ENCODE data around the gene TMIGD1.

TMIGD1 gene

DNA sequence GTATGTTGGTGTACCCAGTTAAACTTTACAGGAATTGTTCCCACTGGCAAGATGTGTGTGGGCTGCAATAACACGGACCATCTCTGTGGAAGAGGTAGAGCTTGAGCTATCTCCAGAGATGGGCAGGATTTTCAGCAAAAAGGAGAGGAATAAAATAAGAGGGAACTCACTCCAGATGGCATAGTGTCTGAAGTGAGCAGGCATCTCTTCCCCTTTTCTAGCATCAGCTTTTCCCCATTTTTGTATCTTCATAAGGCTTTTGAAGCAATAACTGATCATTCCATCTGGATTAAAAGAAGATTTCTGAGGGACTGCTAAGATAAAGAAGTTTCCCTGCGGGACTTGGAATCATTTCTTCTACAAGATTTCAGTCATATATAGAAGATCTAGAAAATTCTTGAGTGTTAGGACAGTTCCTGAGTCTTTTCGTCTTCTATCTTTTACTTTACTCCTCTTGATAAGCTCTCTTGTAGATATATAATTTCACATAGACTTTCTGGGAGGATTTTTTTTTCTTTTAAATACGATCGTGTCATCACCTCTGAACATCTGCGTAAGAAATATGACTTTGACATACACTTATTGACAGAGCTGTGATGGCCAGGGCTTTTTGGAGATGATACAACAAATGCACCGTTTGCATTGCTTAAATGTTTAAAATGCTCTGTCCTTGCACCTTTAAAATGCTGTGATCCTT, 46.9 kb upstream of the TMIGD1 start:
- peak in 1 of 2 experiments; percentile 23 for DNase-seq (ENCODE audit: low read depth in 1 of 2, low spot score in 1 of 2)
- peak; percentile 92 for TF ChIP-seq SPI1 (IDR thresholded peaks at IDR 0.05; ENCODE audit: borderline replicate concordance, low read depth)
- TF ChIP-seq, protein P1, sequence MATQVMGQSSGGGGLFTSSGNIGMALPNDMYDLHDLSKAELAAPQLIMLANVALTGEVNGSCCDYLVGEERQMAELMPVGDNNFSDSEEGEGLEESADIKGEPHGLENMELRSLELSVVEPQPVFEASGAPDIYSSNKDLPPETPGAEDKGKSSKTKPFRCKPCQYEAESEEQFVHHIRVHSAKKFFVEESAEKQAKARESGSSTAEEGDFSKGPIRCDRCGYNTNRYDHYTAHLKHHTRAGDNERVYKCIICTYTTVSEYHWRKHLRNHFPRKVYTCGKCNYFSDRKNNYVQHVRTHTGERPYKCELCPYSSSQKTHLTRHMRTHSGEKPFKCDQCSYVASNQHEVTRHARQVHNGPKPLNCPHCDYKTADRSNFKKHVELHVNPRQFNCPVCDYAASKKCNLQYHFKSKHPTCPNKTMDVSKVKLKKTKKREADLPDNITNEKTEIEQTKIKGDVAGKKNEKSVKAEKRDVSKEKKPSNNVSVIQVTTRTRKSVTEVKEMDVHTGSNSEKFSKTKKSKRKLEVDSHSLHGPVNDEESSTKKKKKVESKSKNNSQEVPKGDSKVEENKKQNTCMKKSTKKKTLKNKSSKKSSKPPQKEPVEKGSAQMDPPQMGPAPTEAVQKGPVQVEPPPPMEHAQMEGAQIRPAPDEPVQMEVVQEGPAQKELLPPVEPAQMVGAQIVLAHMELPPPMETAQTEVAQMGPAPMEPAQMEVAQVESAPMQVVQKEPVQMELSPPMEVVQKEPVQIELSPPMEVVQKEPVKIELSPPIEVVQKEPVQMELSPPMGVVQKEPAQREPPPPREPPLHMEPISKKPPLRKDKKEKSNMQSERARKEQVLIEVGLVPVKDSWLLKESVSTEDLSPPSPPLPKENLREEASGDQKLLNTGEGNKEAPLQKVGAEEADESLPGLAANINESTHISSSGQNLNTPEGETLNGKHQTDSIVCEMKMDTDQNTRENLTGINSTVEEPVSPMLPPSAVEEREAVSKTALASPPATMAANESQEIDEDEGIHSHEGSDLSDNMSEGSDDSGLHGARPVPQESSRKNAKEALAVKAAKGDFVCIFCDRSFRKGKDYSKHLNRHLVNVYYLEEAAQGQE (IDR thresholded peaks at IDR 0.05; ENCODE audit: insufficient replicate concordance, low read depth), result no peak
- Histone ChIP-seq H3K27me3 (ENCODE audit: insufficient read depth, poor library complexity, severe bottlenecking) (no peaks in the 10 kb centered on the region), H3K4me3 (replicated peaks; ENCODE audit: insufficient read depth, low read length) (peak overlapping the region; percentile 74), H3K27ac (replicated peaks) (peak overlapping the region; percentile 8; the same call in 1 of the 2 replicates)

DNA sequence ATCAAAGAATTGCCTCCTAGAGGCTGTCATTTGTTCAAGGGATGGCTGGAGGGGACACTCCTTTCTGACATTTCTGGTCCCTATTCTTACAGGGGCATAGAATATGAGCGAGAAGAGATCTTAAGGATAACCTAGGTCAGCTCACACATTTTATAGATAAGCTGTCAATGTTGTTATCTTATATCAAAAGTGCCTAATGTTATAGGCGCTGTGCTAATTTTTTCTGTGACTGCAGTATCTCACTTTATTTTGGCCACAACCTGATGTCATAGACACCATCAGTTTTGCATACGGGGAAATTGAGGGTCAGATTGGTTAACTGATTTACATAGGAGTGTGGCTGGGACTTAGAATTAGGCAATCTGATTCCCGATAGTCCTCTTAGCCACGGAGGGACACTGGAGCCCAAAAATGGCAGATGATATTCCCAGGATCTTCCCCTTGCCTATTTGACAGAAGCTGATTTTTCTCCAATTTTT, 46.1 kb upstream of the TMIGD1 start:
- TF ChIP-seq, protein P1 (IDR thresholded peaks at IDR 0.05; ENCODE audit: insufficient replicate concordance, low read depth), result no peak
- no peak for TF ChIP-seq GABPA (IDR thresholded peaks at IDR 0.05; ENCODE audit: low read depth)
- Histone ChIP-seq H3K27me3 (ENCODE audit: insufficient read depth, poor library complexity, severe bottlenecking) (no peaks in the 10 kb centered on the region), H3K4me3 (replicated peaks; ENCODE audit: insufficient read depth, low read length) (peak overlapping the region; percentile 74), H3K27ac (replicated peaks) (peak overlapping the region; percentile 81)
- no peak for DNase-seq (ENCODE audit: low read depth in 1 of 2, low spot score in 1 of 2)

DNA sequence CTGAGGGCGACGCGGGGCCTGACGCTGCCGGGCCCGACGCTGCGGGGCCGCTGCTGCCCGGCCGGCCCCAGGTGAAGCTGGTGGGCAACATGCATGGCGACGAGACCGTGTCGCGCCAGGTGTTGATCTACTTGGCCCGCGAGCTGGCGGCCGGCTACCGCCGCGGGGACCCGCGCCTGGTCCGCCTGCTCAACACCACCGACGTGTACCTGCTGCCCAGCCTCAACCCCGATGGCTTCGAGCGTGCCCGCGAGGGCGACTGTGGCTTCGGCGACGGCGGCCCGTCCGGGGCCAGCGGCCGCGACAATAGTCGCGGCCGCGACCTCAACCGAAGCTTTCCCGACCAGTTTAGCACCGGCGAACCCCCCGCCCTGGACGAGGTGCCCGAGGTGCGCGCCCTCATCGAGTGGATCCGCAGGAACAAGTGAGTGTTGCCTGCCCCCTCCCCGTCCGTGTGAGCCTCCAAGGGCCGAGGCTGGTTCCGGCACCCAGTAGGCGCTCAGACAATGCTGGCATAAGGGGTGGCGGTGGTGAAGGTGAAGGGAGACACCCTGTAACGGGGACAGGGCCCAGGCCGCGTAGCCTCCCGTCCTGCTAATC, 45.5 kb upstream of the TMIGD1 start:
- Histone ChIP-seq H3K27ac (replicated peaks) (peak overlapping the region; percentile 81), H3K27me3 (ENCODE audit: insufficient read depth, poor library complexity, severe bottlenecking) (no peaks in the 10 kb centered on the region), H3K4me3 (replicated peaks; ENCODE audit: insufficient read depth, low read length) (peak overlapping the region; percentile 74)
- DNase-seq (ENCODE audit: low read depth in 1 of 2, low spot score in 1 of 2), result peak in 1 of 2 experiments; percentile 23
- TF ChIP-seq SPI1 (IDR thresholded peaks at IDR 0.05; ENCODE audit: borderline replicate concordance, low read depth) (no peak), POLR2AphosphoS5 (IDR thresholded peaks at IDR 0.05; ENCODE audit: low read depth) (no peak), GABPA (IDR thresholded peaks at IDR 0.05; ENCODE audit: low read depth) (no peak)
- TF ChIP-seq, protein P2, sequence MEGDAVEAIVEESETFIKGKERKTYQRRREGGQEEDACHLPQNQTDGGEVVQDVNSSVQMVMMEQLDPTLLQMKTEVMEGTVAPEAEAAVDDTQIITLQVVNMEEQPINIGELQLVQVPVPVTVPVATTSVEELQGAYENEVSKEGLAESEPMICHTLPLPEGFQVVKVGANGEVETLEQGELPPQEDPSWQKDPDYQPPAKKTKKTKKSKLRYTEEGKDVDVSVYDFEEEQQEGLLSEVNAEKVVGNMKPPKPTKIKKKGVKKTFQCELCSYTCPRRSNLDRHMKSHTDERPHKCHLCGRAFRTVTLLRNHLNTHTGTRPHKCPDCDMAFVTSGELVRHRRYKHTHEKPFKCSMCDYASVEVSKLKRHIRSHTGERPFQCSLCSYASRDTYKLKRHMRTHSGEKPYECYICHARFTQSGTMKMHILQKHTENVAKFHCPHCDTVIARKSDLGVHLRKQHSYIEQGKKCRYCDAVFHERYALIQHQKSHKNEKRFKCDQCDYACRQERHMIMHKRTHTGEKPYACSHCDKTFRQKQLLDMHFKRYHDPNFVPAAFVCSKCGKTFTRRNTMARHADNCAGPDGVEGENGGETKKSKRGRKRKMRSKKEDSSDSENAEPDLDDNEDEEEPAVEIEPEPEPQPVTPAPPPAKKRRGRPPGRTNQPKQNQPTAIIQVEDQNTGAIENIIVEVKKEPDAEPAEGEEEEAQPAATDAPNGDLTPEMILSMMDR (IDR thresholded peaks at IDR 0.05; ENCODE audit: insufficient read depth, low read length), result no peak
- TF ChIP-seq, protein P1 (IDR thresholded peaks at IDR 0.05; ENCODE audit: insufficient replicate concordance, low read depth), result no peak

DNA sequence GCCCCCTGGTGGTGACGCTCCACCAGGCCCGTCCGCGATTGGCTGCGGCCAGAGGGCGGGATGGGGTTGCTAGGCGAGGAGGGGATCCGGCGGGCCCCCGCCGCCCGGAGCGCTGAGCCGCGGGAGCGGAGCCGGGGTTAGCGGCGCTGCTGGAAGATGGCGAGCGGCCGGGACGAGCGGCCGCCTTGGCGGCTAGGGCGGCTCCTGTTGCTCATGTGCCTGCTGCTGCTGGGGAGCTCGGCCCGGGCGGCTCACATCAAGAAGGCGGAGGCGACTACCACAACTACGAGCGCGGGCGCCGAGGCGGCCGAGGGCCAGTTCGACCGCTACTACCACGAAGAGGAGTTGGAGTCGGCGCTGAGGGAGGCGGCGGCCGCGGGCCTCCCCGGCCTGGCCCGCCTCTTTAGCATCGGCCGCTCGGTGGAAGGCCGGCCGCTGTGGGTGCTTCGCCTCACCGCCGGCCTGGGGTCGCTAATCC, 45.0 kb upstream of the TMIGD1 start, which contains the start of gene CPD:
Gene CPD, plus strand, starts transcription at position 103 of the 478 bp plus-strand sequence. Its CDS starts 54 bp downstream, at position 157.
- Histone ChIP-seq H3K27me3 (ENCODE audit: insufficient read depth, poor library complexity, severe bottlenecking) (no peaks in the 10 kb centered on the region), H3K4me3 (replicated peaks; ENCODE audit: insufficient read depth, low read length) (peak within 1 kb of the TSS; percentile 74), H3K27ac (replicated peaks) (peak within 1 kb of the TSS; percentile 81)
- peak; percentile 91 to 96 for DNase-seq (ENCODE audit: low read depth in 1 of 2, low spot score in 1 of 2)
- TF ChIP-seq GABPA (IDR thresholded peaks at IDR 0.05; ENCODE audit: low read depth), result 0 out of 2 replicates have a peak, but pooled peaks have one; percentile 9
- TF ChIP-seq, protein P2 (IDR thresholded peaks at IDR 0.05; ENCODE audit: insufficient read depth, low read length), result no peak
